Neural crest cell (in vitro differentiated cells): Measurements from ENCODE around the gene DBH. TPM values are rescaled to one million over a fixed set of nuclear protein-coding genes. Genes with fewer than 3 reads are reported as not detected.

ENCODE experiments used
- DNase-seq: peaks from one replicate; pipeline ENCODE4 v3.0.0; 2021; ENCODE audit warnings: low read depth, mixed read lengths, low spot score
- H3K27ac Mint-ChIP-seq: one replicate; pipeline ENCODE4 v1.8.0; 2021; ENCODE audit warnings: mild to moderate bottlenecking, mixed read lengths; ENCODE audit not compliant: unreplicated experiment
- H3K27me3 Mint-ChIP-seq: 2 replicates; pipeline ENCODE4 v1.8.0; 2021; ENCODE audit warnings: low read depth, mild to moderate bottlenecking, mixed read lengths
- H3K36me3 Mint-ChIP-seq: 2 replicates; pipeline ENCODE4 v1.8.0; 2021; ENCODE audit warnings: low read depth, mild to moderate bottlenecking, mixed read lengths
- H3K4me1 Mint-ChIP-seq: 2 replicates; pipeline ENCODE4 v1.8.0; 2021; ENCODE audit warnings: mixed read lengths
- H3K4me3 Mint-ChIP-seq: one replicate; pipeline ENCODE4 v1.8.0; 2021; ENCODE audit warnings: mild to moderate bottlenecking, mixed read lengths
- H3K9me3 Mint-ChIP-seq: 2 replicates; pipeline ENCODE4 v1.8.0; 2021; ENCODE audit warnings: mixed read lengths
- total RNA-seq: library from RNA; stranded (reverse); gene quantifications from 2 replicates; pipeline ENCODE4 v1.2.1, GENCODE V29; 2021
- TF ChIP-seq, protein P1 (sequence below): fragments of 200-600 bp; sonication (generic); conservative IDR thresholded peaks from 2 replicates; pipeline ENCODE4 v1.5.0; 2021; ENCODE audit warnings: antibody characterized with exemption, mild to moderate bottlenecking

The DBH gene
- total RNA-seq, 1 donor from 2014 or later = 0.75 TPM

GRCh38 chr9:133605446-133605845 lies 30.7 kb upstream of the DBH start:
- no peaks in the 10 kb centered on the region for H3K9me3 Mint-ChIP-seq

DNA sequence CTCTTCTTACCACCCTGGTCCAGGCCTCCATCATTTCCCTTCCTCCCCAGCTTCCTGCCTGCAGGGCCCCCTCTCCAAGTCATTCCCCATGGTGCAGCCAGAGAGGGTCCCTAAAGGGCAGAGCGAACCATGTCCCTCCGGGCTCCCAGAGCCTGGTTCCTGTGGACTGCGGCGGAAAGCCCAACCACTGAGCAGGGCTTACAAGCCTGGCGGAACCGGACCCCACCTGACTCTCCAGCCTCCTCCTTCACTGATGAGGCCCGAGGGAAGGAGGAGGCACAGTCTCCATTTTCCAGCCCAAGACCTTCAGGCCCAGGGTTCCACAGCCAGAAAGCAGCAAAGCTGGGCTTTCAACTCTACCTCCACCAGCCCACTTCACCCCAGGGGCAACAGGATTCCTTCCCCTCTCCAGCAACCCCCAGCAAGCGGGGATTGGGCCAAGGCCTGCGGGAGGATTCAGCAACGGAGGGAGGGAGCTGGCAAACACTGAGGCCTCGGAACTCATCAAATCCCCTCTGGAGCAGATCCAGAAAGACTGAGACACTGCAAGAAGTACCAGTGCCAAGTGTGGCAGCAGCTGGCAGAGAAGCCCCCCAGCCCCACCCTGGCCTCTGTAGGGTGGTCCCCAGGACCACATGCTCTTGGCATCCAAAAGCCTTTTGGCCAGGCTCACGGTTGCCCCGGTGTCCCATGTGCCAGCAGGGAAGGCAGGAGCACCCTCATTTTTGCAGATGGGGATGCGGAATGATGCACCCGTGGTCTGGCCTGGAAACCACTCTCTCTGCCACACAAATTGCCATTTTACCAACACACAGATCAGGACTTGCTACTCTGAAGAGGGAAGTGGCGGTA lies 30.1 kb upstream of the DBH start:
- Mint-ChIP-seq H3K36me3 (no peaks in the 10 kb centered on the region), H3K27me3 (peaks cover 69% of the 10 kb centered on the region), H3K4me3 (no peak overlapping the region), H3K9me3 (no peaks in the 10 kb centered on the region), H3K27ac (no peak overlapping the region), H3K4me1 (no peaks in the 10 kb centered on the region)
- DNase-seq = no peak
- TF ChIP-seq, protein P1, sequence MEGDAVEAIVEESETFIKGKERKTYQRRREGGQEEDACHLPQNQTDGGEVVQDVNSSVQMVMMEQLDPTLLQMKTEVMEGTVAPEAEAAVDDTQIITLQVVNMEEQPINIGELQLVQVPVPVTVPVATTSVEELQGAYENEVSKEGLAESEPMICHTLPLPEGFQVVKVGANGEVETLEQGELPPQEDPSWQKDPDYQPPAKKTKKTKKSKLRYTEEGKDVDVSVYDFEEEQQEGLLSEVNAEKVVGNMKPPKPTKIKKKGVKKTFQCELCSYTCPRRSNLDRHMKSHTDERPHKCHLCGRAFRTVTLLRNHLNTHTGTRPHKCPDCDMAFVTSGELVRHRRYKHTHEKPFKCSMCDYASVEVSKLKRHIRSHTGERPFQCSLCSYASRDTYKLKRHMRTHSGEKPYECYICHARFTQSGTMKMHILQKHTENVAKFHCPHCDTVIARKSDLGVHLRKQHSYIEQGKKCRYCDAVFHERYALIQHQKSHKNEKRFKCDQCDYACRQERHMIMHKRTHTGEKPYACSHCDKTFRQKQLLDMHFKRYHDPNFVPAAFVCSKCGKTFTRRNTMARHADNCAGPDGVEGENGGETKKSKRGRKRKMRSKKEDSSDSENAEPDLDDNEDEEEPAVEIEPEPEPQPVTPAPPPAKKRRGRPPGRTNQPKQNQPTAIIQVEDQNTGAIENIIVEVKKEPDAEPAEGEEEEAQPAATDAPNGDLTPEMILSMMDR = no peak

More at GRCh38 chr9:133605446-133605845, 30.7 kb upstream of the DBH start:
- Mint-ChIP-seq H3K36me3 (no peaks in the 10 kb centered on the region), H3K4me3 (no peak overlapping the region), H3K27me3 (peaks cover 62% of the 10 kb centered on the region), H3K4me1 (no peaks in the 10 kb centered on the region), H3K27ac (no peak overlapping the region)
- TF ChIP-seq, protein P1 = no peak
- no peak for DNase-seq

GRCh38 chr9:133606708-133607025 lies 29.5 kb upstream of the DBH start:
- Mint-ChIP-seq H3K4me3 (no peak overlapping the region), H3K27me3 (peaks cover 72% of the 10 kb centered on the region), H3K27ac (no peak overlapping the region)

GRCh38 chr9:133607381-133607780 lies 28.8 kb upstream of the DBH start:
- H3K4me1 Mint-ChIP-seq = no peaks in the 10 kb centered on the region
- H3K36me3 Mint-ChIP-seq = no peaks in the 10 kb centered on the region
- TF ChIP-seq, protein P1 = no peak
- no peak for DNase-seq
- H3K4me3 Mint-ChIP-seq = no peak overlapping the region
- H3K27me3 Mint-ChIP-seq = peaks cover 79% of the 10 kb centered on the region
- H3K27ac Mint-ChIP-seq = no peak overlapping the region
- H3K9me3 Mint-ChIP-seq = no peaks in the 10 kb centered on the region

More at GRCh38 chr9:133606708-133607025, 29.5 kb upstream of the DBH start:
- Mint-ChIP-seq H3K4me1 (no peaks in the 10 kb centered on the region), H3K36me3 (no peaks in the 10 kb centered on the region), H3K9me3 (no peaks in the 10 kb centered on the region)
- TF ChIP-seq, protein P1 = no peak
- no peak for DNase-seq

GRCh38 chr9:133607976-133608375 lies 28.2 kb upstream of the DBH start:
- no peak overlapping the region for H3K4me3 Mint-ChIP-seq
- no peaks in the 10 kb centered on the region for H3K36me3 Mint-ChIP-seq
- peaks cover 85% of the 10 kb centered on the region for H3K27me3 Mint-ChIP-seq
- H3K9me3 Mint-ChIP-seq = no peaks in the 10 kb centered on the region
- DNase-seq = no peak
- H3K4me1 Mint-ChIP-seq = no peaks in the 10 kb centered on the region
- TF ChIP-seq, protein P1 = no peak
- no peak overlapping the region for H3K27ac Mint-ChIP-seq
